DOHH2 (cell line): Measurements from ENCODE around the gene CENPS.

Experiments
- H3F3A ChIP-seq: fragments of 200-600 bp; sonication (generic), shearing (Covaris generic); 2 replicates; pipeline ENCODE4 v1.6.0; 2016; ENCODE audit warnings: antibody characterized with exemption, mild to moderate bottlenecking; ENCODE audit not compliant: control insufficient read depth, insufficient read depth
- H3K27ac ChIP-seq: fragments of 200-600 bp; sonication (generic); 2 replicates; pipeline ENCODE4 v1.5.1; 2014; ENCODE audit warnings: low read depth, mild to moderate bottlenecking, low read length, moderate library complexity
- H3K27me3 ChIP-seq: fragments of 200-600 bp; sonication (generic); 2 replicates; pipeline ENCODE4 v1.6.1; 2014; ENCODE audit warnings: mild to moderate bottlenecking, low read length, mixed read lengths; ENCODE audit not compliant: control insufficient read depth
- H3K36me3 ChIP-seq: fragments of 200-600 bp; sonication (generic); 2 replicates; pipeline ENCODE4 v1.6.1; 2014; ENCODE audit warnings: mild to moderate bottlenecking, low read length, moderate library complexity, mixed read lengths; ENCODE audit not compliant: control insufficient read depth
- H3K4me1 ChIP-seq: fragments of 200-600 bp; sonication (generic); 2 replicates; pipeline ENCODE4 v1.6.1; 2014; ENCODE audit warnings: mild to moderate bottlenecking, low read length, mixed read lengths; ENCODE audit not compliant: control insufficient read depth
- H3K4me2 ChIP-seq: fragments of 200-600 bp; sonication (generic); 2 replicates; pipeline ENCODE4 v1.6.0; 2014; ENCODE audit warnings: mild to moderate bottlenecking, low read length, moderate library complexity
- H3K4me3 ChIP-seq: fragments of 200-600 bp; sonication (generic); 2 replicates; pipeline ENCODE4 v1.5.1; 2014; ENCODE audit warnings: mild to moderate bottlenecking, low read length, mixed read lengths
- H3K79me2 ChIP-seq: fragments of 200-600 bp; sonication (generic); 2 replicates; pipeline ENCODE4 v1.6.1; 2014; ENCODE audit warnings: mild to moderate bottlenecking, low read length, mixed read lengths; ENCODE audit not compliant: control insufficient read depth
- H3K9me2 ChIP-seq: fragments of 200-600 bp; sonication (generic); replicated peaks from 2 replicates; pipeline ENCODE4 v1.6.1; 2014; ENCODE audit warnings: mild to moderate bottlenecking, low read length, mixed read lengths; ENCODE audit not compliant: control insufficient read depth
- H3K9me3 ChIP-seq: fragments of 200-600 bp; sonication (generic); 2 replicates; pipeline ENCODE4 v1.6.1; 2014; ENCODE audit warnings: antibody characterized with exemption, low read length, mixed read lengths; ENCODE audit not compliant: control insufficient read depth, insufficient read depth
- H4K20me1 ChIP-seq: fragments of 200-600 bp; sonication (generic); 2 replicates; pipeline ENCODE4 v1.6.0; 2014; ENCODE audit warnings: low read depth, mild to moderate bottlenecking, antibody characterized with exemption, low read length, moderate library complexity; ENCODE audit not compliant: control insufficient read depth, insufficient read depth
- EZH2phosphoT487 ChIP-seq: fragments of 200-600 bp; sonication (generic); IDR thresholded peaks from 2 replicates; pipeline ENCODE4 v1.6.1; 2017; ENCODE audit warnings: borderline replicate concordance, mild to moderate bottlenecking, antibody characterized with exemption, low read length, moderate library complexity, mixed read lengths
- TF ChIP-seq, protein P1 (sequence below): fragments of 200-600 bp; sonication (generic); IDR thresholded peaks from one replicate; pipeline ENCODE4 v1.5.1; 2014; ENCODE audit warnings: antibody characterized with exemption, mild to moderate bottlenecking, low read depth, low read length; ENCODE audit not compliant: poor library complexity, severe bottlenecking

Gene CENPS

GRCh38 chr1:10474613-10475507 is 44.6 kb downstream of the CENPS start, which contains the start of gene PEX14:
TSS of gene PEX14 (plus strand) at chr1:10474950. CDS start at chr1:10474967, 17 bp downstream.
- peak within 1 kb of the TSS; percentile 95 for H3K27ac ChIP-seq
- H3F3A ChIP-seq = peaks cover 19% of the 10 kb centered on the region
- peaks cover 37% of the 10 kb centered on the region for H3K4me1 ChIP-seq
- peak within 1 kb of the TSS; percentile 93 for H3K4me3 ChIP-seq
- no peaks in the 10 kb centered on the region for H3K27me3 ChIP-seq
- peaks cover 77% of the 10 kb centered on the region for H3K79me2 ChIP-seq
- TF ChIP-seq, protein P1, sequence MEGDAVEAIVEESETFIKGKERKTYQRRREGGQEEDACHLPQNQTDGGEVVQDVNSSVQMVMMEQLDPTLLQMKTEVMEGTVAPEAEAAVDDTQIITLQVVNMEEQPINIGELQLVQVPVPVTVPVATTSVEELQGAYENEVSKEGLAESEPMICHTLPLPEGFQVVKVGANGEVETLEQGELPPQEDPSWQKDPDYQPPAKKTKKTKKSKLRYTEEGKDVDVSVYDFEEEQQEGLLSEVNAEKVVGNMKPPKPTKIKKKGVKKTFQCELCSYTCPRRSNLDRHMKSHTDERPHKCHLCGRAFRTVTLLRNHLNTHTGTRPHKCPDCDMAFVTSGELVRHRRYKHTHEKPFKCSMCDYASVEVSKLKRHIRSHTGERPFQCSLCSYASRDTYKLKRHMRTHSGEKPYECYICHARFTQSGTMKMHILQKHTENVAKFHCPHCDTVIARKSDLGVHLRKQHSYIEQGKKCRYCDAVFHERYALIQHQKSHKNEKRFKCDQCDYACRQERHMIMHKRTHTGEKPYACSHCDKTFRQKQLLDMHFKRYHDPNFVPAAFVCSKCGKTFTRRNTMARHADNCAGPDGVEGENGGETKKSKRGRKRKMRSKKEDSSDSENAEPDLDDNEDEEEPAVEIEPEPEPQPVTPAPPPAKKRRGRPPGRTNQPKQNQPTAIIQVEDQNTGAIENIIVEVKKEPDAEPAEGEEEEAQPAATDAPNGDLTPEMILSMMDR = no peak
- TF ChIP-seq EZH2phosphoT487 = no peak
- H3K9me2 ChIP-seq = no peaks in the 10 kb centered on the region
- peaks cover 4% of the 10 kb centered on the region; the same call in 1 of the 2 replicates for H4K20me1 ChIP-seq
- H3K4me2 ChIP-seq = peak within 1 kb of the TSS; percentile 73
- no peaks in the 10 kb centered on the region for H3K9me3 ChIP-seq
- peaks cover 12% of the 10 kb centered on the region for H3K36me3 ChIP-seq

DNA sequence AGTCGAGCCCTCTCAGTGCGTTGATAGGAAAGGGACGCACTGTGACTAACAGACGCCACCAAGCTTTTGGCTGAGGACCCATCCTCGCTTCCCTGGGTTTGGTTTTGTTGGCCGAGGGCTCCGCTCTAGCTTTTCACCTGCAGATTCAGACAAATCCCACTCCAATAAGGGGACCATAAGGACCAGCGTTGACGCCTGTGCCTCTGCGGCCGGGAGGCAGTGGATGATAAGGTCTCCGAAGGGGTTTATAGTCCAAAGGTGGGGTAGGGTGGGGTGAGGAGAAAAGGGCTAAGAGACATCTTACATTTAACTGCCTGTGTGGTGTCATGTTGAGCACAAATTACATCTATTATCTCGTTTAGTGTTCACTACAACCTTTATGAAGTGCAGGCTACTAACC is 45.3 kb downstream of the CENPS start:
- H3K9me2 ChIP-seq = no peaks in the 10 kb centered on the region
- peaks cover 9% of the 10 kb centered on the region for H3K36me3 ChIP-seq
- peak overlapping the region; percentile 73 for H3K4me2 ChIP-seq
- peak overlapping the region; percentile 5; the same call in 1 of the 2 replicates for H3K27ac ChIP-seq
- H3K27me3 ChIP-seq = no peaks in the 10 kb centered on the region
- peak overlapping the region; percentile 93 for H3K4me3 ChIP-seq
- H3K79me2 ChIP-seq = peaks cover 75% of the 10 kb centered on the region
- peaks cover 4% of the 10 kb centered on the region; the same call in 1 of the 2 replicates for H4K20me1 ChIP-seq
- H3K4me1 ChIP-seq = peaks cover 37% of the 10 kb centered on the region
- H3K9me3 ChIP-seq = no peaks in the 10 kb centered on the region
- H3F3A ChIP-seq = peaks cover 19% of the 10 kb centered on the region
- TF ChIP-seq, protein P1 = no peak
- TF ChIP-seq EZH2phosphoT487 = no peak

DNA sequence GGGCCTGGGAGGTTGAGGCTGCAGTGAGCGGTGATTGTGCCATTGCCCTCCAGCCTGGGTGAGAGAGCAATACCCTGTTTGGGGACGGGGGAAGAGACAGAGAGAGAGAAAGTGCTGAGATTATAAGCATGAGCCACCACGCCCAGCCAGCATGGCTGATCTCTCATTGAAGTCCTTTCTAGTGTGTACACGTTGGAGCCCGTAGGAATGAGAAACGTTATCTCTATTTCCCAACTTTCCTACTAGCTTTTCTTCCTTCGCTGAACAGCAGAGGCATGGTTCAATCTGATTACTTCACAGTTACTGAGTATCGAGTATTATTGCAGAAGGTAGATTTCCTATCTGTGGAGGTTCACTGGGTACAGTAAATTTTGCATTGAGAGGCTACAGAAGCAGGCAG is 49.1 kb downstream of the CENPS start:
- peaks cover 88% of the 10 kb centered on the region for H3K79me2 ChIP-seq

More for the DNA sequence above, 49.1 kb downstream of the CENPS start:
- no peak overlapping the region for H3K27ac ChIP-seq
- H3K9me3 ChIP-seq = no peaks in the 10 kb centered on the region
- H3K4me2 ChIP-seq = no peak overlapping the region
- no peak overlapping the region for H3K4me3 ChIP-seq
- H3K36me3 ChIP-seq = no peaks in the 10 kb centered on the region; the same call in 1 of the 2 replicates
- H3K9me2 ChIP-seq = no peaks in the 10 kb centered on the region
- H3F3A ChIP-seq = peaks cover under 1% of the 10 kb centered on the region; the same call in 1 of the 2 replicates
- H3K27me3 ChIP-seq = no peaks in the 10 kb centered on the region
- H4K20me1 ChIP-seq = no peaks in the 10 kb centered on the region
- peaks cover 13% of the 10 kb centered on the region for H3K4me1 ChIP-seq
- TF ChIP-seq EZH2phosphoT487 = no peak
- TF ChIP-seq, protein P1 = no peak
